A673 (cell line): ENCODE data around the gene SLC39A12.

Experiments
- EZH2 ChIP-seq: fragments of 200-600 bp; sonication (generic); IDR thresholded peaks from 2 replicates; pipeline ENCODE4 v1.6.1; 2017; ENCODE audit warnings: borderline replicate concordance, low read depth, mild to moderate bottlenecking, mixed read lengths, antibody characterized with exemption, low read length; ENCODE audit not compliant: poor library complexity, severe bottlenecking
- TF ChIP-seq, protein P1 (sequence below): fragments of 300-800, 200-600 bp; sonication (generic); conservative IDR thresholded peaks from 2 replicates; pipeline ENCODE4 v1.5.1; 2017; ENCODE audit warnings: low read depth, mild to moderate bottlenecking, antibody characterized with exemption, low read length, moderate library complexity, mixed read lengths

DNA sequence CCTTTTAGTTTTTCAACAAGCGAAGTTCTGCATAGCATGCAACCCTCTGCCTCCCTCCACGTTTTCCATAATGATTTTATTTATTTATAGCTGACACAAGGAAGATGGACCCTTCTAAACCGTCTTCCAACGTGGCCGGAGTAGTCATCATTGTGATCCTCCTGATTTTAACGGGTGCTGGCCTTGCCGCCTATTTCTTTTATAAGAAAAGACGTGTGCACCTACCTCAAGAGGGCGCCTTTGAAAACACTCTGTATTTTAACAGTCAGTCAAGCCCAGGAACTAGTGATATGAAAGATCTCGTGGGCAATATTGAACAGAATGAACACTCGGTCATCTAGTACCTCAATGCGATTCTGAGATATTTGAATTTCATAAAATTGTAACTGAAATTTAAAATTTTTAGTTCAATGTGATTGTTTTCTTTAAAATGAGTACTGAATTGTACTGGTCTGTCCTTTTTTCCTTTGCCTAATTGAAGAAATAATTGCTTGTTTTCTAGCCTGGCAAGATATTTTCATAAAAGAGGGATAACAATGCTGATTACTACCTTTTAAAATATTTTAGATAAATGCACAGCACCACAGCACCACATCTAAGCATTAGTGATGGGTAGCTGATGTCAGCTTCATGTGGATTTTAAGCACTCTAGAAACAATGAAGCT is 41.5 kb upstream of the SLC39A12 start:
- TF ChIP-seq, protein P1, sequence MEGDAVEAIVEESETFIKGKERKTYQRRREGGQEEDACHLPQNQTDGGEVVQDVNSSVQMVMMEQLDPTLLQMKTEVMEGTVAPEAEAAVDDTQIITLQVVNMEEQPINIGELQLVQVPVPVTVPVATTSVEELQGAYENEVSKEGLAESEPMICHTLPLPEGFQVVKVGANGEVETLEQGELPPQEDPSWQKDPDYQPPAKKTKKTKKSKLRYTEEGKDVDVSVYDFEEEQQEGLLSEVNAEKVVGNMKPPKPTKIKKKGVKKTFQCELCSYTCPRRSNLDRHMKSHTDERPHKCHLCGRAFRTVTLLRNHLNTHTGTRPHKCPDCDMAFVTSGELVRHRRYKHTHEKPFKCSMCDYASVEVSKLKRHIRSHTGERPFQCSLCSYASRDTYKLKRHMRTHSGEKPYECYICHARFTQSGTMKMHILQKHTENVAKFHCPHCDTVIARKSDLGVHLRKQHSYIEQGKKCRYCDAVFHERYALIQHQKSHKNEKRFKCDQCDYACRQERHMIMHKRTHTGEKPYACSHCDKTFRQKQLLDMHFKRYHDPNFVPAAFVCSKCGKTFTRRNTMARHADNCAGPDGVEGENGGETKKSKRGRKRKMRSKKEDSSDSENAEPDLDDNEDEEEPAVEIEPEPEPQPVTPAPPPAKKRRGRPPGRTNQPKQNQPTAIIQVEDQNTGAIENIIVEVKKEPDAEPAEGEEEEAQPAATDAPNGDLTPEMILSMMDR, result peak; percentile 87
- TF ChIP-seq EZH2, result no peak
